RWPE2 (cell line): ENCODE results near the gene ANXA6.

ENCODE experiments used
- ATAC-seq: fragments of 200-7000 bp; cut with Tn5 transposase; 3 replicates; pipeline ENCODE4 v1.9.1; 2021; ENCODE audit warnings: low read depth
- DNase-seq: peaks from one replicate; pipeline ENCODE4 v3.0.0-alpha.2; 2020; ENCODE audit warnings: low spot score
- H3K27ac ChIP-seq: fragments of 450-650 bp; 2 replicates; pipeline ENCODE4 v1.5.1; 2017; ENCODE audit warnings: mild to moderate bottlenecking; ENCODE audit not compliant: poor library complexity, severe bottlenecking
- H3K27me3 ChIP-seq: fragments of 250-450 bp; sonication (Bioruptor Pico); 2 replicates; pipeline ENCODE4 v1.5.1; 2021; ENCODE audit warnings: mild to moderate bottlenecking, moderate library complexity; ENCODE audit not compliant: insufficient read depth, poor library complexity, severe bottlenecking
- H3K36me3 ChIP-seq: fragments of 250-450 bp; sonication (Bioruptor Pico); 2 replicates; pipeline ENCODE4 v1.5.1; 2020; ENCODE audit warnings: low read depth, mild to moderate bottlenecking, moderate library complexity
- H3K4me1 ChIP-seq: fragments of 250-450 bp; sonication (Bioruptor Pico); 2 replicates; pipeline ENCODE4 v1.5.1; 2021; ENCODE audit warnings: mild to moderate bottlenecking, moderate library complexity; ENCODE audit not compliant: insufficient read depth, poor library complexity, severe bottlenecking
- H3K4me3 ChIP-seq: fragments of 250-450 bp; sonication (Bioruptor Pico); 2 replicates; pipeline ENCODE4 v1.5.1; 2021; ENCODE audit warnings: mild to moderate bottlenecking, moderate library complexity; ENCODE audit not compliant: severe bottlenecking
- H3K9me3 ChIP-seq: fragments of 250-450 bp; sonication (Bioruptor Pico); 2 replicates; pipeline ENCODE4 v1.5.1; 2021; ENCODE audit warnings: mild to moderate bottlenecking, moderate library complexity; ENCODE audit not compliant: severe bottlenecking
- CTCF ChIP-seq: fragments of 450-650 bp; IDR thresholded peaks from one replicate; pipeline ENCODE4 v1.5.1; 2017; ENCODE audit warnings: mild to moderate bottlenecking, moderate library complexity; ENCODE audit not compliant: poor library complexity, severe bottlenecking

Gene ANXA6

DNA sequence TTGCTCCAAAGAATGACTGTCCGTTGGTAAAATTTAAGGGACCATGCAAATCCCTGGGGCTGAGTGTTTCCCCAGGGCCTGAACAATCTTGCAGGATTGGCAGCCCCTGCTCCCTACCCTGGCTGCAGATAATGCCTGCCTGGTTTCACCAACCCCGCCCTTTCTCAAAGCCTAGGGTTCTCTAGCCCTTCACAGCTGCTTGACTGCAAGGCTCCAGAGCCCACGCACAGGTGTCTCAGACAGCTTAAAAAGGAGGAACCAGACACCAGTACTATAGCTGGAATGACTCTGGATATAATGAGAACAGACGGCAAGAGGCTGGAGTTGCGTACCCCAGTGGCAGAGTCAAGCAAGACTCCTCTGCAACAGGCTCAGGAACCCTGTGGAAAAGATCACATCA is 51.5 kb downstream of the ANXA6 start:
- Histone ChIP-seq H3K27ac (no peak overlapping the region), H3K9me3 (no peaks in the 10 kb centered on the region), H3K27me3 (no peaks in the 10 kb centered on the region), H3K4me1 (no peaks in the 10 kb centered on the region), H3K4me3 (no peak overlapping the region), H3K36me3 (peaks cover 40% of the 10 kb centered on the region)
- DNase-seq (no peak), ATAC-seq (no peak)
- no peak for TF ChIP-seq CTCF

- Histone ChIP-seq H3K36me3 (peaks cover 38% of the 10 kb centered on the region), H3K4me1 (no peaks in the 10 kb centered on the region), H3K27ac (no peak overlapping the region), H3K27me3 (no peaks in the 10 kb centered on the region), H3K4me3 (no peak overlapping the region), H3K9me3 (no peaks in the 10 kb centered on the region)
- TF ChIP-seq CTCF, result no peak
- no peak for ATAC-seq
- DNase-seq, result no peak
These were observed 52.0 kb downstream of the ANXA6 start for GRCh38 chr5:151105561-151105960.

GRCh38 chr5:151104795-151105194 is 52.8 kb downstream of the ANXA6 start:
- H3K27me3 ChIP-seq, result no peaks in the 10 kb centered on the region
- no peak for TF ChIP-seq CTCF
- H3K36me3 ChIP-seq, result peaks cover 36% of the 10 kb centered on the region
- ATAC-seq (no peak), DNase-seq (no peak)
- no peaks in the 10 kb centered on the region for H3K4me1 ChIP-seq
- no peak overlapping the region for H3K27ac ChIP-seq
- H3K4me3 ChIP-seq, result no peak overlapping the region
- no peaks in the 10 kb centered on the region for H3K9me3 ChIP-seq

GRCh38 chr5:151101746-151102145 is 55.8 kb downstream of the ANXA6 start:
- H3K27ac ChIP-seq, result no peak overlapping the region
- H3K36me3 ChIP-seq, result peaks cover 17% of the 10 kb centered on the region
- no peaks in the 10 kb centered on the region for H3K27me3 ChIP-seq
- no peaks in the 10 kb centered on the region for H3K4me1 ChIP-seq
- H3K4me3 ChIP-seq, result no peak overlapping the region
- no peak for ATAC-seq
- no peak for TF ChIP-seq CTCF
- no peak for DNase-seq
- H3K9me3 ChIP-seq, result no peaks in the 10 kb centered on the region

DNA sequence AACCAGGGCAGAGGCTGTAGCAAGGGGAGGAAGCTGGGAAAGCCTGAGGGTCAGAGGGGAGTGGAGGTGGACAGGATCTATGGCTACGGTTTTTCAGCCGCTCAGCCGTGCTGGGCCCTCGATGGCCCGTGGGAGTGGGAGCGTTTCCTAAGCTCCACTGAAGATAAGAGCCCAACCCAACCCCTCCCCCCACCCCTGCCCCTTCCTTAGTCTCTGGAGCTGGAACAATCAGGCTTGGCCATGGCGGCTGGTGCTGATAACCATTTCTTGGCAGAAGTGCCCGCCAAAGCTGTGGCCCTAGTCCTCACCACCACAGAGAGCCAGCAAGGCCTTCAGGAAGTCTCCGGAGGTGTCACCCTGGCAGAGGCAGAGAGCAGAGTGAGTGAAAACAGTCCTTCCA is 56.4 kb downstream of the ANXA6 start:
- H3K36me3 ChIP-seq, result peaks cover 17% of the 10 kb centered on the region
- DNase-seq (no peak), ATAC-seq (no peak)
- H3K27me3 ChIP-seq, result no peaks in the 10 kb centered on the region
- H3K27ac ChIP-seq, result no peak overlapping the region
- H3K4me3 ChIP-seq, result no peak overlapping the region
- no peaks in the 10 kb centered on the region for H3K4me1 ChIP-seq
- no peak for TF ChIP-seq CTCF
- no peaks in the 10 kb centered on the region for H3K9me3 ChIP-seq
